Retina (tissue), 1 donor: ENCODE measurements around the gene NT5DC3.
A peak's percentile ranks its signal among the peaks of the same experiment; 100 is the strongest.
"Not testable (repeated sequence)": the region's sequence is repeated elsewhere in the genome, so short reads cannot be mapped to it uniquely, and the experiment has no call there.

ENCODE experiments used
- DNase-seq: peaks from one replicate; pipeline ENCODE4 v3.0.0-alpha.2; 2016

The NT5DC3 gene

DNA sequence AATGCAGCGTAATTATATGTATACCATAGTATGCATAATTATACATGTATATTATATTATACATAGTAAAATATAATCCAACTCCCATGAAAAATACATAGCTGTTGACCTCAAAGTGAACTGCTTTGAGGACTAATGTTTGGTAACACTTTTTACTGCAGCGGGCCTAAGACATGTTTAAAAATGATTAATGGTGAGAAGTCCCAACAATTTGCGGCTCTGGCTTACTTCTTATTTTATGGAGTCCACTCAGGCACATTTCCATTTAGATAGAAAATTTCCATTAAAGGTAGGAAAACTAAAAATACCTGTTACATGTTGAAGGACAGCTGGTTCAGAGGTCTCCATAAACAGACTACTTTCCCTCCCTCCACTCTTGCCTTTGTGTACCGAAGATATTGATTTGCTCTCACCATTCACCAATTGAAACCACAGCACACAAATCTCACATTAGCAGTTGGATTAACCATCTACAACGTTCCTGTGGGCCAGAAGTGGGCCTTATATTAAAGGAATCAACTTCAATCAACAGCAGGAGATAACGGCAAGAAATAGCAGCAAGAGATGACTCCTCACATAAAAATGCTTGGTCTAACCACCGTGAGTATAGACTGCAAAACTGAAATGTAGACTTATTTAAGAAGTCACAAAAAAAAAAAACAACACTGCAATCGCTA, 14.1 kb upstream of the NT5DC3 start:
- DNase-seq: no peak

GRCh38 chr12:103854372-103854973, 13.4 kb upstream of the NT5DC3 start:
- DNase-seq: no peak

- no peak for DNase-seq
Observed at GRCh38 chr12:103852498-103852997, 11.5 kb upstream of the NT5DC3 start.

GRCh38 chr12:103851127-103851526, 10.1 kb upstream of the NT5DC3 start:
- DNase-seq: no peak

DNA sequence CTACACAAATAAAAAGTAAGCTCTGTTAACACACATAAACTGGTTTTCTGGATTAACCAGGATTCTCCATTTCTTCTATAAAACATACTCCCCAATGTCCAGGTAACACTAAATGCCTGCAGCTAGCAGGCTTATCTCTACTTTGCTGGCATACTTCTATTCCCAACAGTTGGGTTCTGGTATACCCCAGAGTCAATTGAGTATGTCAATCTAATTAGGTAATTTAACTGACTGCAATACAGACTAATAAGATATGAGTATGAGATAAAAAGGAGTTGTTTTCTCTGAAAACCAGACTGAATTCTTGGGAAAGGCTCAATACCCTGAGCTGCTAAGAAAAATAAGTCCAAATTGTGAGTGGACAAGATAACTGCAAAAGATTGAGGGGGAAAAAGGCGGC, 9.4 kb upstream of the NT5DC3 start:
- DNase-seq: no peak

DNA sequence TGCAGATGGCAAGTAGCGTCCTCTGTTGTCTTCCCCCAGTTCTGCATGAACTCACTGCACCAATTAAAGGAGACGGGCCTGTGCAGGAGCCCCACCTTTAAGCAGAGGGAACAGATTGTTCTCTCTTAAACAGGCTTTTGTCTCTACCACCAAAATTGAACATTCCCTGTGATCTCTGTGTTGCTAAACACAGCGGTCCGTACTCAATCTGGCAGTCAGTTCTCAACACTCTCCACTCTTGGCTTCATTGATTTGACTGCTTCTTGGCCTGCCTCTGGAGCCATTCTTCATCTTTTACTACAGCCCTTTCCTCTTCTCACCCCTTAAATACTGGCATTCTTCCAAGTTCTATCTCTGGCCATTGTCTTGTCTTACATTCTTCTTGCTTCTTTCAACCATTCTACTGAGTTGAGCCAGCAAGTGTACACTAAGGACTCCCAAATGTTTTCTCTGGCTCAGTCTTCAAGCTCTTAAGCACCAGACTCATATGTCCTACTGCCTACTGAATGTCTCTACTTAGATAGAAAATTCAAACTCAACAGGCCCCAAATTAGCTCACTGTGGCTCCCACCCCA, 8.0 kb upstream of the NT5DC3 start:
- no peak for DNase-seq

- DNase-seq: no peak
Observed at GRCh38 chr12:103848143-103848542, 7.1 kb upstream of the NT5DC3 start.

GRCh38 chr12:103846415-103846814, 5.4 kb upstream of the NT5DC3 start:
- DNase-seq: no peak

- DNase-seq: no peak
Observed at GRCh38 chr12:103844305-103844704, 3.3 kb upstream of the NT5DC3 start.

DNA sequence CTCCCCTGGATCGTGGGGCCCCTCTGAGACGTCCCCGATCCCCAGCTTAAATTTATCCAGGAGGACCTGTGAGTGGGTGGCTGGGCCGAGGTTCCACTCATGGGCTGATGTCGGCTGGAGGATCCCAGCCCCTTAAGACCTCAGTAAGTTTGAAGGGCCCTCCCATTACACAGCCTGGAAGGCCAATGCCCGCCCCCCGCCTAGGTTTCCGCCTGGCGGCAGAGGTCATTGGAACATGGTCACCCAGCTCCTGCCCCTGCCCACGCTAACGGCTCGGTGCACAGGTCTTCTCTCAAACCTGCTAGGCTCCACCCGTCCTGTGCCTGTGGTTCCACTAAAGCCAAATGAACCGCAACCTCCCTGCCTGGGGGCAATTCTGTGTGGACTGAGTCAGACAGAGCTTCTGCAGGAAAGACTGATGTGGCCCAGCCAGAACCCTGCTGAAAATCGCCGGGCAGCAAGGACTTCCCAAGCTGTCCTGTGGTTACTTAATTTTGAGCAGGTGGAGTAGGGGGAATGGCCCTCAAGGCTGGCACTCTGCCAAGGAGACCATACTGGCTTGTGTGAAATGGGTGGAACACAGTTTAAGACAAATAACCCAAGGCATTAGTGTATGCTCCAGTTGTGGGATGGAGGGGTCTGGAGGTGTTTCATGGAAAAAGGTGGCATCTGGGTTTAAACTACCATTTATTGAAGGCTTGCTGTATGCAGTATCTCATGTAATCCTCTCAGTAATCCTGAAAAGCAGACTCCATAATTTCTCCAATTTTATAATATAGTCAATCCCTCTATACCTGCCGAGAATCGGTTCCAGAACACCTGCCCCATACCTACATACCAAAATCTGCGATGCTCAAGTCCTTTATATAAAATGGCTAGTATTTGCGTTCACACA, 903 bp upstream of the NT5DC3 start:
- no peak for DNase-seq

DNA sequence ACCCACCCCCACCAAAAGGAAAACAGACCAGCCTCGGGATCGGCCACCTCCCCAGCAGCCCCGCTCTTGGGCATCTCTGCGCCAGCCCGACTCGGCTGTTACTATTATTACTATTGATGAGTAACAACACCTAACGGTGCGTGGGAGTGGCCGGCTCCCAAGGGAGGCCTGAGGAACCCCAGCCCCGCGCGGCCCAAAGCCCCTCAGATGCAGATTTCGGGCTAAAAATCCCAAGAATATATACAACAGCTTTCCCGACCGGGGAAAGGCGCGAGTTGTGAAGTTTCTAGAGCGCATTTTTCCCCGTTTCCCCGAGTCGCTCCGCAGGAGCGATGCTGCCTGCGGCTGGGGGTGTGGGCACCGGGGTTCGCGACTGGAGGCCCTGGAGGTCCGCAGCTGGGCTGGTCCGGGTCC, 565 bp downstream of the NT5DC3 start:
- no peak for DNase-seq

GRCh38 chr12:103839609-103840461, 1.2 kb downstream of the NT5DC3 start:
- no peak for DNase-seq

DNA sequence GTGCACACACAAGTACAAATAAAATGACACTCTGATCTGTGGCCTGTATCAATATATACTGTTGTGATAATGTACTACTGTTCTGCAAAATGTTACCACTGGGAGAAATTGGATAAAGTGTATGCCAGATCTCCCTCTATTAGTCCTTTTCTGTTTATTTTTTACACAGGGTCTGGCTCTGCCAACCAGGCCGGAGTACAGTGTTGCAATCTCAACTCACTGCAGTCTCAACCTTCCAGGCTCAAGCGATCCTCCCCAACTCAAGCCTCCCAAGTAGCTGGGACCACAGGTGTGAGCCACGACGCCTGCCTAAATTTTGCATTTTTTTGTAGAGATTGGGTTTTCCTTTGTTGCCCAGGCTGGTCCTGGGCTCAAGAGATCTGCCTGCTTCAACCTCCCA, 1.9 kb downstream of the NT5DC3 start:
- no peak for DNase-seq

DNA sequence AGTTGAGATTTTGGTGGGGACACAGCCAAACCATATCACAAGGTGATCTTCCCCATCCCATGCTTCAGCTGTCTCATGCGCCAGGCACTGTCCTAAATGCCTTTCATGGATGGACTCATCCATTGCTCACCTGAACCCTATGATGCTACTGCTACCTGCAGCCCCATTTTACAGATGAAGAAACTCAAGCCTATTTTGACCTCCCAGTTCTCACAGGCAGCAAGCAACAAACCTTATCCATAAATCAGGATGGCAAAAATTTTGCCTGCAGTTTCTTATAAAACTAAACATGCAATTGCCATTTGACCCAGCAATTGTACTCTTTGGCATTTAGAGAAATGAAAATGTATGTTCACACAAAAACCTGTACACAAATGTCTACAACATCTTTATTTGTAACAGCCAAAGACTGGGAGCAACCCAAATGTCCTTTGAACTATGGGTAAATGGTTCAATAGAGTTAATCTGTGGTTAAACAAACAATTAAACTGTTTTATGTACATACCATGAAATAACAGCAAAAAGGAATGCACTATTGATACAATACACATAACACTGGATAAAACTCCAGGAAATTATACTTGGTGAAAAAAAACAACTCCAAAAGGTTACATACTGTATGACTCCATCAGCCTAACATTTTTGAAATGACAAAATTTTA, 2.6 kb downstream of the NT5DC3 start:
- no peak for DNase-seq

DNA sequence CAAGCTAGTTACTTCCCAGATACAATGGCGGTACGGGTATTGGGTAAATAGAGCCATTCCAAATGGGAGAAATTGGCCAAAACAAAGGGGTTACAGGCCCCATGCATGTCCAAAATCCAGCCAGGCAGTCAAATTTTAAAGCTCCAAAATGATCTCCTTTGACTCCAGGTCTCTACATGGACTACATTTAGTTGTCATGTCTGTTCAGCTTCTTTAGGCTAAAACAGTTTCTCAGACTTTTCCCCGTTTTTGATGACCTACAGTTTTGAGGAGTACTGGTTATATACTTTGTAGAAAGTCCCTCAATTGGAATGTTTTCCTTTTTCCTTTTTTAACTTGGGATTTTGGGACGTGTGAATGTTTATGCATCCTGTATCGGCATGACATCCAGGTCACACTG, 4.7 kb downstream of the NT5DC3 start:
- DNase-seq: no peak

GRCh38 chr12:103835747-103836335, 5.2 kb downstream of the NT5DC3 start:
- not testable (repeated sequence) for DNase-seq

DNA sequence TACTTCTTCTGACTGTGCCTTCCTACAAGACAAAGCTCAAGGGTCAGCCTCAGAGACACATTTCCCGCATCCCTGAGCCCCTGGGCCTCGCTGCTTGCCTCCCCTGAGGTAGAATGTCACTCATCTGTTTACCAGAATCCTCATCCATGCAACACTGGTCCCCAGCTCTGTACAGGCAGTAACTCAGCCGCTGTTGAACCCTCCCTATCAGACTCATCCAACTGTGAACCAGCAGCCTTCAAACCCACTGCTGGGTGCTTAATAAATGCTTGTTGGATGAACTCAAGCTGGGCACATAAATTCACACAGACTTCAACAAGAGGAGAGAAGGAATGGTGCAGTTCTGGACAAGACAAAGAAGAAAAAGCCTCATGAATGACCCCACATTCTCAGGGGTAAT, 6.1 kb downstream of the NT5DC3 start:
- DNase-seq: peak; percentile 17

DNA sequence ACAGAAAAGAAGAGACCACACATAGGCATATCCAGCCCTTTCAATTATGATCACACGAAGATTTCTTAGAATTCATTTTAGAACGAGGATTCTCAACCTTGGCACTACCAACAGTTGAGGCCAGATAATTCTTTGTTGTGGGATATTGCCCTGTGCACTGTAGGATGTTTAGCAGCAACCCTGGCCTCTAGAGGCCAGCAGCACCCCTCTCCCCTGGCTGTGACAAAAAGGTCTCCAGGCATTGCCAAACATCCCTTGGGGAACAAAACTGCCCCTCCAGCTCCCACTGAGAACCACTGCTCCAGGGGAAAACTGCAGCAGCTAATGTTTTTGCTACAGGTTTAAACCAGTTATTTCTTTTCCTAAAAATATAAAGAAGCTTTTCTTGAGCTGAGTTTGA, 7.1 kb downstream of the NT5DC3 start:
- DNase-seq: no peak

DNA sequence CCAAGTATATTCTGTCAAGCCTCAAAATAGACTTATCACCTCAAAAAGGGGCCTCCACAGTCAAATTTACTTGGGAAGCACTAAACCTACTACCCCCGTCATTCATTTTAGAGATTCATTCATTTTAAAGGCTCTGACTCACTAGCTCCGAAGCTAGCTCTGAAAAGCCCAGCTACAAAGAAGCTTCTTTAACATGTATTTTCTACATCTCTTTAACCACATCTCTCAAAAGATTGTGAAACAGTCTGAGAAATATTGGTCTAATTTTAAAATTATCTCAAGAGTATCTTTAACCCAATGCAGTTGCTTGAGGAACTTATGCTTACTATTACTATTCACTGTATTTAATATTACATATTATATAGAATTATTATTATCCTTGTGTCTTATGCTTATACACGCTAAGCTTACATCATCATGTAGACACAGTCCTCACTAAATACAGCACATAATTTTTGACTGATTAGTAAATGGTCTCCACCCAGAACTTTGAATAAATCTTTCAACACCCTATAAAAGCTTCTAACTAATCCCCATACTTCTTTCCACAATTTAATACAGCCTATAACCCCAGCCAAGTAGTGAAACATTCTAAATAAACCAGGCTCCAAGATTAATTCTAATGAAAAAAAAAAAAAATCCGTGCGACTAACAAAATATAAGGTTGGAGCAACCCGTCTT, 7.8 kb downstream of the NT5DC3 start:
- no peak for DNase-seq
